ENCODE data around the gene PARD3.

- no peak for TF ChIP-seq CTCF (IDR thresholded peaks at IDR 0.05)
- TF ChIP-seq POLR2A (IDR thresholded peaks at IDR 0.05): no peak
These were observed 80.2 kb downstream of the PARD3 start for GRCh38 chr10:34734918-34735317.
